Esophagus squamous epithelium (tissue), 4 donors: ENCODE results near the gene SYT17.

Source experiments
- CTCF ChIP-seq, 6 experiments: fragments of 450-650 bp in 4 of 6; fragments of 200-600 bp in 2 of 6; sonication (generic) in 2 of 6; IDR thresholded peaks; one replicate each; pipeline ENCODE4 v1.5.1; 2016 to 2019; ENCODE audit warnings: antibody characterized with exemption in 6 of 6, mild to moderate bottlenecking in 4 of 6, moderate library complexity in 4 of 6
- POLR2A ChIP-seq, 4 donors: fragments of 450-650 bp; IDR thresholded peaks; one replicate each; pipeline ENCODE4 v1.6.1; 2017; ENCODE audit warnings: antibody characterized with exemption in 4 of 4, mild to moderate bottlenecking in 4 of 4, moderate library complexity in 3 of 4

- TF ChIP-seq CTCF (IDR thresholded peaks at IDR 0.05) (no peak), POLR2A (IDR thresholded peaks at IDR 0.05) (no peak)
These were observed 118.8 kb downstream of the SYT17 start for GRCh38 chr16:19286827-19287226.
